HL-60 (cell line): ENCODE measurements around the gene CES3.

Experiments
- DNase-seq, 2 experiments: peaks; one replicate each; pipeline ENCODE4 v3.0.0-alpha.2; 2010 to 2020; ENCODE audit warnings: low read depth in 1 of 2, low spot score in 1 of 2
- H3K27ac ChIP-seq: fragments of 250-450 bp; sonication (Bioruptor Pico); replicated peaks from 2 replicates; pipeline ENCODE4 v1.5.1; 2020; ENCODE audit warnings: mild to moderate bottlenecking, moderate library complexity
- H3K27me3 ChIP-seq: fragments of 250-450 bp; sonication (Bioruptor Pico); 2 replicates; pipeline ENCODE4 v1.5.1; 2021; ENCODE audit warnings: mild to moderate bottlenecking, moderate library complexity; ENCODE audit not compliant: insufficient read depth, poor library complexity, severe bottlenecking
- H3K4me3 ChIP-seq: replicated peaks from 2 replicates; pipeline ENCODE4 v1.5.1; 2011; ENCODE audit warnings: mild to moderate bottlenecking, control low read depth, low read length; ENCODE audit not compliant: insufficient read depth
- CTCF ChIP-seq: IDR thresholded peaks from one replicate; pipeline ENCODE4 v1.5.1; 2011; ENCODE audit warnings: low read length, control low read depth, inconsistent platforms; ENCODE audit not compliant: insufficient read depth
- GABPA ChIP-seq: IDR thresholded peaks from 2 replicates; pipeline ENCODE4 v1.6.1; 2012; ENCODE audit warnings: low read depth
- POLR2AphosphoS5 ChIP-seq: IDR thresholded peaks from 2 replicates; pipeline ENCODE4 v1.6.1; 2012; ENCODE audit warnings: low read depth
- REST ChIP-seq: IDR thresholded peaks from 2 replicates; pipeline ENCODE4 v1.6.1; 2012; ENCODE audit warnings: low read depth; ENCODE audit not compliant: insufficient replicate concordance
- SPI1 ChIP-seq: IDR thresholded peaks from 2 replicates; pipeline ENCODE4 v1.6.1; 2012; ENCODE audit warnings: low read depth, mild to moderate bottlenecking, borderline replicate concordance

CES3 gene

GRCh38 chr16:66952430-66953110, 8.5 kb upstream of the CES3 start:
- H3K27ac ChIP-seq = no peak overlapping the region
- peaks cover 28% of the 10 kb centered on the region for H3K27me3 ChIP-seq
- DNase-seq = no peak
- TF ChIP-seq GABPA (no peak), REST (no peak), CTCF (no peak), SPI1 (no peak), POLR2AphosphoS5 (no peak)
- no peak overlapping the region for H3K4me3 ChIP-seq

GRCh38 chr16:66953462-66954096, 7.5 kb upstream of the CES3 start:
- DNase-seq = no peak
- TF ChIP-seq REST (no peak), GABPA (no peak), CTCF (no peak), POLR2AphosphoS5 (no peak), SPI1 (no peak)
- H3K27ac ChIP-seq = no peak overlapping the region
- H3K4me3 ChIP-seq = no peak overlapping the region
- H3K27me3 ChIP-seq = peaks cover 21% of the 10 kb centered on the region

- DNase-seq = peak in 1 of 2 experiments; percentile 75
- no peak overlapping the region for H3K27ac ChIP-seq
- peaks cover 16% of the 10 kb centered on the region for H3K27me3 ChIP-seq
- no peak overlapping the region for H3K4me3 ChIP-seq
- no peak for TF ChIP-seq SPI1
- TF ChIP-seq REST = no peak
- peak; percentile 90 for TF ChIP-seq CTCF
Measured at GRCh38 chr16:66954097-66954659, 6.9 kb upstream of the CES3 start.
